K562 (cell line): ENCODE results near the gene WWTR1. TPM values are rescaled to one million over a fixed set of nuclear protein-coding genes. Genes with fewer than 3 reads are reported as not detected.
A peak's percentile ranks its signal among the peaks of the same experiment; 100 is the strongest.

Source experiments
- ATAC-seq: fragments of 200-7000 bp; cut with Tn5 transposase; 3 replicates; pipeline ENCODE4 v1.9.1; 2020; ENCODE audit warnings: moderate library complexity
- BruUV-seq: library from RNA; stranded (reverse); fragments of 400-500 nt; replicated peaks from 2 replicates; lab custom pipeline; 2021; lab: Mats Ljungman, UMichigan
- CTCF ChIA-PET: fragments of 300-600 bp; formaldehyde crosslinking; extraction: SDS; loops from one replicate; lab custom pipeline; 2021; ENCODE audit warnings: low intra/inter-chr PET ratio; lab: Yijun Ruan, JAX
- POLR2A ChIA-PET: fragments of 300-600, 350-650 bp; sonication (Branson Sonifier 250); formaldehyde crosslinking; extraction: SDS; loops from one replicate; lab custom pipeline; 2021; ENCODE audit warnings: antibody characterized with exemption, inconsistent platforms; lab: Yijun Ruan, JAX
- DNase-seq, 4 experiments: peaks; one replicate each; pipeline versions ENCODE4 v3.0.0 to v3.0.0-alpha.2; 2011 to 2018; ENCODE audit warnings: low spot score in 3 of 4, mixed read lengths in 3 of 4; ENCODE audit errors: extremely low read depth in 1 of 4
- FAIRE-seq: peaks from 2 replicates; lab custom pipeline; 2011; peaks lifted over from hg19 to GRCh38; lab: Jason Lieb, UNC
- H2AFZ ChIP-seq: 2 replicates; pipeline ENCODE4 v1.6.0; 2011; ENCODE audit warnings: low read depth, low read length, control low read depth, inconsistent platforms
- H3K27ac ChIP-seq: fragments of 200-600 bp; 3 replicates; pipeline ENCODE4 v1.8.0; 2011; ENCODE audit warnings: low read depth, mild to moderate bottlenecking, control low read depth, inconsistent platforms, low read length, moderate library complexity, mixed read lengths; ENCODE audit errors: extremely low read depth
- H3K27me3 ChIP-seq, 2 experiments: fragments of 300-600 bp in 1 of 2; 2 replicates in 1 of 2; 3 replicates in 1 of 2; pipeline versions ENCODE4 v1.6.0 to v1.8.0; 2011; ENCODE audit warnings: inconsistent platforms in 2 of 2, low read length in 2 of 2, mild to moderate bottlenecking in 1 of 2, mixed read lengths in 1 of 2, moderate library complexity in 1 of 2; ENCODE audit not compliant: control insufficient read depth in 2 of 2, insufficient read depth in 2 of 2
- H3K36me3 ChIP-seq: fragments of 300-600 bp; 3 replicates; pipeline ENCODE4 v1.8.0; 2011; ENCODE audit warnings: mild to moderate bottlenecking, low read length, inconsistent platforms; ENCODE audit not compliant: control insufficient read depth, insufficient read depth
- H3K4me1 ChIP-seq, 2 experiments: fragments of 200-600 bp in 1 of 2; replicated peaks in 1 of 2; 2 replicates in 1 of 2; 3 replicates in 1 of 2; pipeline versions ENCODE4 v1.5.1 to v1.8.0; 2011; ENCODE audit warnings: inconsistent platforms in 2 of 2, low read length in 2 of 2, mild to moderate bottlenecking in 1 of 2, mixed read lengths in 1 of 2, moderate library complexity in 1 of 2; ENCODE audit not compliant: control insufficient read depth in 2 of 2, insufficient read depth in 2 of 2
- H3K4me2 ChIP-seq: 2 replicates; pipeline ENCODE4 v1.6.1; 2011; ENCODE audit warnings: low read length, control low read depth, inconsistent platforms, mixed read lengths; ENCODE audit not compliant: insufficient read depth
- H3K4me3 ChIP-seq: fragments of 200-600 bp; sonication (generic), shearing (Covaris generic); 2 replicates; pipeline ENCODE4 v1.5.1; 2016; ENCODE audit warnings: control low read depth, inconsistent platforms
- H3K79me2 ChIP-seq: fragments of 200-600 bp; 3 replicates; pipeline ENCODE4 v1.8.0; 2011; ENCODE audit warnings: low read length, inconsistent platforms; ENCODE audit not compliant: control insufficient read depth, insufficient read depth
- H3K9ac ChIP-seq, 2 experiments: 2 replicates each; pipeline versions ENCODE4 v1.6.0 to v1.6.1; 2011; ENCODE audit warnings: low read depth in 2 of 2, low read length in 2 of 2, control low read depth in 1 of 2, inconsistent platforms in 1 of 2, mild to moderate bottlenecking in 1 of 2, mixed read lengths in 1 of 2; ENCODE audit not compliant: insufficient read depth in 1 of 2
- H3K9me1 ChIP-seq: one replicate; pipeline ENCODE4 v1.6.0; 2011; ENCODE audit warnings: inconsistent platforms, mild to moderate bottlenecking, low read length, moderate library complexity; ENCODE audit not compliant: control insufficient read depth, insufficient read depth
- H3K9me3 ChIP-seq: replicated peaks from 2 replicates; pipeline ENCODE4 v1.5.1; 2011; ENCODE audit warnings: low read depth, low read length, inconsistent platforms; ENCODE audit not compliant: control insufficient read depth, insufficient read depth
- H4K20me1 ChIP-seq: replicated peaks from 2 replicates; pipeline ENCODE4 v1.6.1; 2011; ENCODE audit warnings: low read length, inconsistent platforms, mixed read lengths; ENCODE audit not compliant: control insufficient read depth, insufficient read depth
- PHTF2 ChIP-seq: fragments of 250-450 bp; sonication (Bioruptor Pico); IDR thresholded peaks from 2 replicates; pipeline ENCODE4 v1.5.0; 2021; ENCODE audit warnings: mild to moderate bottlenecking
- WGBS: fragments of 100-300 bp; shearing (Covaris generic); methylation state at CpG from one replicate; pipeline ENCODE4 v1.1.6; 2016; ENCODE audit warnings: low coverage, mixed read lengths; ENCODE audit not compliant: insufficient coverage; ENCODE audit errors: missing lambda C conversion rate; 5-methylcytosine and 5-hydroxymethylcytosine counted together
- in situ Hi-C: fragments of 300-500 bp; cut with MboI; formaldehyde crosslinking; loops from 4 replicates; pipeline ENCODE4 v1.15.0; 2018; ENCODE audit warnings: inconsistent platforms, mixed read lengths
- intact Hi-C: fragments of 100-400 bp; cut with micrococcal nuclease; formaldehyde crosslinking; loops from 2 replicates; pipeline ENCODE4 v1.14.2; 2022
- polyA plus RNA-seq, 8 experiments: library from polyadenylated mRNA; depleted of rRNA in 4 of 8; stranded (reverse) in 5 of 8; unstranded in 3 of 8; fragments of >200 nt; fragmentation: Nextera tagmentation in 2 of 8; fragmentation: Illumina TruSeq in 1 of 8; extraction: Ambion mirVana in 2 of 8; extraction: Trizol in 1 of 8; gene quantifications; 2 replicates each; pipeline versions ENCODE4 v1.2.1 to v1.2.3, GENCODE V29; 2011 to 2014; ENCODE audit warnings: inconsistent platforms in 1 of 8, missing spikeins in 1 of 8
- total RNA-seq, 7 experiments: library from RNA; depleted of rRNA in 6 of 7; stranded (reverse); fragments of >200 nt in 6 of 7; fragmentation: Illumina TruSeq in 2 of 7; extraction: Trizol in 2 of 7; gene quantifications; 2 replicates each; pipeline versions ENCODE4 v1.2.1 to v1.2.3, GENCODE V29; 2011 to 2021; ENCODE audit warnings: low replicate concordance in 1 of 7
- TF ChIP-seq, protein P1 (sequence below): fragments of 200-800 bp; sonication (Bioruptor generic); IDR thresholded peaks from 2 replicates; pipeline ENCODE4 v1.6.1; 2017; ENCODE audit warnings: missing genetic modification characterization, missing compliant biosample characterization
- TF ChIP-seq, protein P2 (sequence below), 2 experiments: fragments of 450-650 bp in 1 of 2; sonication (generic) in 1 of 2; formaldehyde crosslinking in 1 of 2; IDR thresholded peaks; 2 replicates each; pipeline versions ENCODE4 v1.7.1 to v1.9.0; 2016 to 2022; ENCODE audit warnings: inconsistent platforms in 1 of 2, mild to moderate bottlenecking in 1 of 2, missing genetic modification reagents in 1 of 2

Gene WWTR1
- total and polyA plus RNA-seq, 9 of the 15 experiments (the other 6 are each of a cell fraction or from before 2014, with no cell fraction given) = 0.04 to 1.5 (median 0.60) TPM

DNA sequence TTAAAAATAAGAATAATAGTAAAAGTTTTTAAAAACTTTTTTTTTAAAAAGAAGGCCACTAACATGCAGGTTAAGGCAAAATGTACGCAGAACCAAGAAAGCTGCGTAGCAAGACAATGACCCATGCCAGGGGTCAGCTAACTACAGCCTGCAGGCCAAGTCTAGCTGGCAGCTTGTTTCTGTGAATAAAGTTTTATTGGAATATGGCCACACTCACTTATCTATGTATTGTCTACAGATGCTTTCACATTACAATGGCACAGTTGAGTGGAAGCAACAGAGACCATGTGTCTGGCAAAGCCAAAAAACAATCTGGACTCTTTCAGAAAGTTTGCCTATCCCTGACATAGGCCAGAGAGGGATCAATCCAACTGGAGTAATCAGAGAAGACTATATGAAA lies 46.7 kb downstream of the WWTR1 start:
- Histone ChIP-seq H3K9ac (no peak overlapping the region), H3K4me3 (no peak overlapping the region), H3K4me1 (no peaks in the 10 kb centered on the region; a peak in 1 of 5 replicates), H3K9me3 (no peaks in the 10 kb centered on the region), H3K36me3 (no peaks in the 10 kb centered on the region), H3K9me1 (no peaks in the 10 kb centered on the region), H4K20me1 (no peaks in the 10 kb centered on the region), H3K27me3 (no peaks in the 10 kb centered on the region), H3K79me2 (no peaks in the 10 kb centered on the region), H2AFZ (no peak overlapping the region), H3K4me2 (no peak overlapping the region), H3K27ac (no peak overlapping the region)
- ChIA-PET POLR2A (no interaction called here), CTCF (no interaction called here)
- TF ChIP-seq, protein P1, sequence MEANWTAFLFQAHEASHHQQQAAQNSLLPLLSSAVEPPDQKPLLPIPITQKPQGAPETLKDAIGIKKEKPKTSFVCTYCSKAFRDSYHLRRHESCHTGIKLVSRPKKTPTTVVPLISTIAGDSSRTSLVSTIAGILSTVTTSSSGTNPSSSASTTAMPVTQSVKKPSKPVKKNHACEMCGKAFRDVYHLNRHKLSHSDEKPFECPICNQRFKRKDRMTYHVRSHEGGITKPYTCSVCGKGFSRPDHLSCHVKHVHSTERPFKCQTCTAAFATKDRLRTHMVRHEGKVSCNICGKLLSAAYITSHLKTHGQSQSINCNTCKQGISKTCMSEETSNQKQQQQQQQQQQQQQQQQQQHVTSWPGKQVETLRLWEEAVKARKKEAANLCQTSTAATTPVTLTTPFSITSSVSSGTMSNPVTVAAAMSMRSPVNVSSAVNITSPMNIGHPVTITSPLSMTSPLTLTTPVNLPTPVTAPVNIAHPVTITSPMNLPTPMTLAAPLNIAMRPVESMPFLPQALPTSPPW (CRISPR knock-in tag) = no peak
- TF ChIP-seq, protein P2, sequence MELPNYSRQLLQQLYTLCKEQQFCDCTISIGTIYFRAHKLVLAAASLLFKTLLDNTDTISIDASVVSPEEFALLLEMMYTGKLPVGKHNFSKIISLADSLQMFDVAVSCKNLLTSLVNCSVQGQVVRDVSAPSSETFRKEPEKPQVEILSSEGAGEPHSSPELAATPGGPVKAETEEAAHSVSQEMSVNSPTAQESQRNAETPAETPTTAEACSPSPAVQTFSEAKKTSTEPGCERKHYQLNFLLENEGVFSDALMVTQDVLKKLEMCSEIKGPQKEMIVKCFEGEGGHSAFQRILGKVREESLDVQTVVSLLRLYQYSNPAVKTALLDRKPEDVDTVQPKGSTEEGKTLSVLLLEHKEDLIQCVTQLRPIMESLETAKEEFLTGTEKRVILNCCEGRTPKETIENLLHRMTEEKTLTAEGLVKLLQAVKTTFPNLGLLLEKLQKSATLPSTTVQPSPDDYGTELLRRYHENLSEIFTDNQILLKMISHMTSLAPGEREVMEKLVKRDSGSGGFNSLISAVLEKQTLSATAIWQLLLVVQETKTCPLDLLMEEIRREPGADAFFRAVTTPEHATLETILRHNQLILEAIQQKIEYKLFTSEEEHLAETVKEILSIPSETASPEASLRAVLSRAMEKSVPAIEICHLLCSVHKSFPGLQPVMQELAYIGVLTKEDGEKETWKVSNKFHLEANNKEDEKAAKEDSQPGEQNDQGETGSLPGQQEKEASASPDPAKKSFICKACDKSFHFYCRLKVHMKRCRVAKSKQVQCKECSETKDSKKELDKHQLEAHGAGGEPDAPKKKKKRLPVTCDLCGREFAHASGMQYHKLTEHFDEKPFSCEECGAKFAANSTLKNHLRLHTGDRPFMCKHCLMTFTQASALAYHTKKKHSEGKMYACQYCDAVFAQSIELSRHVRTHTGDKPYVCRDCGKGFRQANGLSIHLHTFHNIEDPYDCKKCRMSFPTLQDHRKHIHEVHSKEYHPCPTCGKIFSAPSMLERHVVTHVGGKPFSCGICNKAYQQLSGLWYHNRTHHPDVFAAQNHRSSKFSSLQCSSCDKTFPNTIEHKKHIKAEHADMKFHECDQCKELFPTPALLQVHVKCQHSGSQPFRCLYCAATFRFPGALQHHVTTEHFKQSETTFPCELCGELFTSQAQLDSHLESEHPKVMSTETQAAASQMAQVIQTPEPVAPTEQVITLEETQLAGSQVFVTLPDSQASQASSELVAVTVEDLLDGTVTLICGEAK (IDR thresholded peaks at IDR 0.05) = peak; percentile 56; the same call in 1 of the 2 replicates
- TF ChIP-seq, protein P2 (CRISPR knock-in tag; IDR thresholded peaks at IDR 0.05) = no peak
- TF ChIP-seq PHTF2 (CRISPR knock-in tag) = no peak
- 24% methylated on average over 2 of the region's 2 CpGs for WGBS
- DNase-seq = no peak
- ATAC-seq = no peak
- intact Hi-C loops = no loop called here
- in situ Hi-C loops = no loop called here
- no TSS peak for BruUV-seq
- FAIRE-seq = no peak
